NCI-H1092 treated with DMSO at 0.1 percent for 48 hours (cell line): Measurements from ENCODE around the gene PER1.
A peak's percentile ranks its signal among the peaks of the same experiment; 100 is the strongest.

Experiments used
- DNase-seq: peaks from one replicate; lab custom pipeline; 2025; lab: John Stamatoyannopoulos, UW

The PER1 gene, protein sequence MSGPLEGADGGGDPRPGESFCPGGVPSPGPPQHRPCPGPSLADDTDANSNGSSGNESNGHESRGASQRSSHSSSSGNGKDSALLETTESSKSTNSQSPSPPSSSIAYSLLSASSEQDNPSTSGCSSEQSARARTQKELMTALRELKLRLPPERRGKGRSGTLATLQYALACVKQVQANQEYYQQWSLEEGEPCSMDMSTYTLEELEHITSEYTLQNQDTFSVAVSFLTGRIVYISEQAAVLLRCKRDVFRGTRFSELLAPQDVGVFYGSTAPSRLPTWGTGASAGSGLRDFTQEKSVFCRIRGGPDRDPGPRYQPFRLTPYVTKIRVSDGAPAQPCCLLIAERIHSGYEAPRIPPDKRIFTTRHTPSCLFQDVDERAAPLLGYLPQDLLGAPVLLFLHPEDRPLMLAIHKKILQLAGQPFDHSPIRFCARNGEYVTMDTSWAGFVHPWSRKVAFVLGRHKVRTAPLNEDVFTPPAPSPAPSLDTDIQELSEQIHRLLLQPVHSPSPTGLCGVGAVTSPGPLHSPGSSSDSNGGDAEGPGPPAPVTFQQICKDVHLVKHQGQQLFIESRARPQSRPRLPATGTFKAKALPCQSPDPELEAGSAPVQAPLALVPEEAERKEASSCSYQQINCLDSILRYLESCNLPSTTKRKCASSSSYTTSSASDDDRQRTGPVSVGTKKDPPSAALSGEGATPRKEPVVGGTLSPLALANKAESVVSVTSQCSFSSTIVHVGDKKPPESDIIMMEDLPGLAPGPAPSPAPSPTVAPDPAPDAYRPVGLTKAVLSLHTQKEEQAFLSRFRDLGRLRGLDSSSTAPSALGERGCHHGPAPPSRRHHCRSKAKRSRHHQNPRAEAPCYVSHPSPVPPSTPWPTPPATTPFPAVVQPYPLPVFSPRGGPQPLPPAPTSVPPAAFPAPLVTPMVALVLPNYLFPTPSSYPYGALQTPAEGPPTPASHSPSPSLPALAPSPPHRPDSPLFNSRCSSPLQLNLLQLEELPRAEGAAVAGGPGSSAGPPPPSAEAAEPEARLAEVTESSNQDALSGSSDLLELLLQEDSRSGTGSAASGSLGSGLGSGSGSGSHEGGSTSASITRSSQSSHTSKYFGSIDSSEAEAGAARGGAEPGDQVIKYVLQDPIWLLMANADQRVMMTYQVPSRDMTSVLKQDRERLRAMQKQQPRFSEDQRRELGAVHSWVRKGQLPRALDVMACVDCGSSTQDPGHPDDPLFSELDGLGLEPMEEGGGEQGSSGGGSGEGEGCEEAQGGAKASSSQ (N-terminal part only)

DNA sequence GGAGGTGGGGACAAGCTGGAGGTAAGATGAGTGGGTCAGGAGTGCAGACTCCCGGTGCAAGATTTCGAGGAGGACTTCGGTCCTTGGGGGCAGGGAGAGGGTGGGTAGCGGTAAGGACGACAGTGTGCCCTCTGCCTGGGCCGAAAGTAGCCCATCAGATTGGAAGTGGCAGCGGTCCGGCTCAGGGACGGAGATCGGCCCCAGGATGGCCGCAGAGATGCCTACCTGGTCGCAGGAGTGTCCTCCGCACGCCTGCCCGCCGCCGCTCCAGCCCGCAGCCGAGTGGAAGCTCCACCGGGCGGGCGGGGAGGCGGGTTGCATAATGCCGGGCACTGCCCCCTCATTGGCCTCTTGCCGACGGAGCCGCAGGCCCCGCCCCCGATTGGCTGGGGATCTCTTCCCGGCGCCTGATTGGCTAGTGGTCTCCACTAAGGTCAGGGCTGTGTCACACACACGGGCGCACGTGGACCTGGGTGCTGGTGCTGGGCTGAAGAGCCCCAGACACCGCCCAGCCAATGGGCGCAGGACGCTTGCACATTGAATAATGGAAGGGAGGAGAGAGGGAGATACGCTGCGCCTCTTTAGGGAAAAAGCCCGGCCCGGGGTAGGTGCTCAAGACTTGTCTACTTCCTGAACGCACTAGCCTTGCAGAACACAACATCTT lies at the start of gene PER1:
Gene PER1 (minus strand): TSS at position 293 of the 664 bp plus-strand sequence. CDS start 1,698 bp downstream, outside the sequence.
- DNase-seq = peak; percentile 82

DNA sequence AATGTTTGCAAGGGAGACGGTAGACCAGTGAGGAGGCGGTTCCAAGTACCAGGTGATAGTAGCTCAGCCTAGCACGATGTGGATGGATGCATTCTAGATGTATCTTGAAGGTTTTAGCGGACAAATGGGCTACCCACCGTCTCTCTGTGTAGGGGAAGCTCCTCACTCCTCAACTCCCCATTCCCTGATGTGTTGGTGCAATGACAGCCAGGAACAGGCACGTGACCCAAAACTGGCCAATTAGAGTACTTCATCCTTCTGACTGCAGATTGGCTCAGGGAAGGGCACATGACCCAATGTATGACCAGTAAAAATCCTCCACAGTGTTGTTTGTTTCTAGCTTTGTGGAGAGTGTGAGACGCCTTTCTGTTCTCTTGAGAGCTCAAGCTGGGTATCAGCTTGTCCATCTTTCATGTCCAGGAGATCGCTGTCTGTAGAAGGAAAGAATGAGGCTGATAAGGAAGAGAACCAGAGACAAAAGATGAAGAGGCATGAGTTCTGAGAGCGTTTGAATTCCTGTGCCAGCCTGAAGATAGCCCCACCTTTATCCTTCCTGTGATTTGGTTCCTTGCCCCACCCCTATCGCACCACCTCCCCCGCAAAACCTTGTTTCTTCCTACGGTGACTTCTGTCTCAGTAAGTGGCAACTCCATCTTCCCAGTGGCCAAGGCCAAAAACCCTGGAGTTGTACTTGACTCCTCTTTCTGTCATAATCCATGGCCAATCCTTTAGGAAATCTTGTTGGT lies 40.0 kb upstream of the PER1 start:
- peak; percentile 18 for DNase-seq

DNA sequence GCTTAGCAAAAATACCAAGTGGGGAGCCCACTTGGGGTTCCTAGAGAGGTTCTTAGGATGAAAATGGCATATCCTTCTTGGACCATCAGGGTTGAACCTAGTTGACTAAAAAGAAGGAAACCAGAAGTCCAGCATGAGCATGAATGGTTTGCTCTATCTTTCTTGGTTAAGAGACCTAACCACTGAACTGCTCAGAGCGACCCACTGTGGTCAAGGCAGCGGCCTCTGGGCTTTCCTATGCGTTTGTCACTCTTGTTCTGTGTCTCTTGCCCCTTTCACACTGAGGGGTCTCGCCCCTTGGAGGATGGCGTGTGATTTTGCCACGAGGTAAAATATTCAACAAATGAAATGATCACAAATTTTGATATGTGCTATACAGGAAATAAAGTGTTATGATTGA lies 38.3 kb upstream of the PER1 start:
- DNase-seq = no peak

DNA sequence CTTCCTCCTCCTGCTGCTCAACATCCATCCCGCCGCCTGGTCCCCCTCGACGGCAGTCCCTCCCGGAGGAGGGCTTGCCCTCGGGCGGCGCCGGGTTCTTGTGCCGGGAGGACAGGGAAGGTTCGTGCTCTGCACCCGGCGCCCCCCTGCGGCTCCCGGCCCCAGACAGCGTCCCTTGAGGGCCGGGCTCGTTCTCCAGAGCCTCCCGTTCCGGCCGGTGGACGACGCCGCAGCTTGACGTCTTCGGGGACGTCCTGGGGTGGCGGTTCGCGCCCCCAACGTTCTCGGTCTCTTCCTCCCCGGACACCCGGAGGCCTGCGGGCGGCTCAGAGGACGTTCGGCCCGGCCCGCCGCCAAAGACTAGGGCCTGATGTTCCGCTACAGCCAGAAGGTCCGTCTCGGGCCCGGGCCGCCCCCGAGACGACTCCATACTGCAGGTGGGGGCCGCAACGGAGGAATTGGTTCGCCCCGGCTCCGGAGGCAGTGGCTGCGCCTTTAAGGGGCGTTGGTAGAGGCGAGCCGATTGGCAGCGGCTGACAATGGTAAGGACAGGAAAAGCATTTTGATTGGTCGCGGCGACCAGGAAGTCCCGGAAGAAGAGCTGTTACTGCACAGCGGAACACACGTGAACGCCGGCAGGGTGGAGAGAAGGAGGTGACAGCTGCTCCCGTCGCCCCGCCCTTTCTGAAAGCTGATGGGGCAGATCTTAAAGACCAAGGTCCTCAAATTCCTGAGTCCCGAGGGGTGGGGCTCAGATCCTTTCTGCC lies 37.7 kb upstream of the PER1 start, which contains the start of gene BORCS6:
Gene BORCS6 (minus strand): TSS at position 470 of the 767 bp plus-strand sequence. CDS start 40 bp downstream, at position 430.
- DNase-seq = peak; percentile 95

DNA sequence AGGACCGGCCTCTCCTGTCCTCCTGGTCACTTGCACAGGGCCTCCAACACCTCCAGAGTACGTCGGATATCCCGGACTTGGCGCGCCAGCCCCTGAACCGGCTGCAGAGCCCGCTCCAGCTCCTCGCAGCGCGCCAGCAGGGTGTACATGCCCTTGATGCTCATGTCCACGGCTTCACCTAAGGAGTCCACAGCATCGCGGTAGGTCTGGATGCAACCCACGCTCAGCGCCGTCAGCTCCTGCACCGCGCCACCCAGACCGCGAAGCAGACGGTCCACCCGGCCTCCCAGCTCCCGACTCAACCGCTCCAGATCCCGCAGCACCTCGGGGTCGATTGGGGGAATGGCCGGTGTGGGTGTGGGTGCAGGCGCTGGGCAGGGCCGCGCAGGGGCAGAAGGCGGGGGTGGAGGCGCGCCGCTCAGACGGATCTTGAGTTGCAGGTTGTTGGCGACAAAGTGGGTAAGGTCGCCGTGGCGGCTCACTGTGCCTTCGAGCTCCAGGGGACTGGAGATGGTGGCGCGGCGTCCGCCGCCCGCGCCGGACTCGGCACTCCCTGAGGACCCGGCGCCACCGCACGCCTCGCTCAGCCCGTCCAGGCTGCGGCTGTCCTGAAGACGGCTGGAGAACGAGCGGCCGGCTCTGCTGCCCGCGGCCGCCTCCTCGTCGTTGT lies 37.0 kb upstream of the PER1 start:
- DNase-seq = no peak

DNA sequence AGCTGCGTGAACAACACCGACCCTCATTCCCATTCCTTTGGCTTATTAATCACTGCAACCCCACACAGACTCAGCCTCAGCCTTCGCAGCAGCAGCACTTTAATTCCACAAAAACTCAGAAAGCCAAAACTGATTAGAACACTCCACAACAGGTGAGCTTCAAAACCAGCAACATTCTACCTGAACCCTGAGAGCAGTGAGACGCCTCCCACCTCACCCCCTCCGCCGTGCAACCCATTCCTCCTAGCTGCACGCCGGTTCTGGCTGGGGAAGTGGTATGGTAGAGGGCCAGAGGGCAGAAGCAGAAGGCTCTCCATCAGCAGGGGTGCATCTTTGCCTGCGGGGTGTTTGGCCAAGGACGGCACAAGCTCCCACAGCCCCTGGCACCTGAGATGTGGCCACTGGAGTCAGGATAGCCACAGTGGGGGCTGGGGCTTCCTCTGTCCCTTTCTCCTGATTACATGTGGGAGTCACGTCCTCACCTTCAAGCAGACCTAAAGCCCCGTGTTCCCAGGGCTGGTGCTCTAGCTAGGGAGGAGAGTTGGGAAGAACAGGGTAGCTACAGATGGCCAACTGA lies 36.1 kb upstream of the PER1 start:
- no peak for DNase-seq

DNA sequence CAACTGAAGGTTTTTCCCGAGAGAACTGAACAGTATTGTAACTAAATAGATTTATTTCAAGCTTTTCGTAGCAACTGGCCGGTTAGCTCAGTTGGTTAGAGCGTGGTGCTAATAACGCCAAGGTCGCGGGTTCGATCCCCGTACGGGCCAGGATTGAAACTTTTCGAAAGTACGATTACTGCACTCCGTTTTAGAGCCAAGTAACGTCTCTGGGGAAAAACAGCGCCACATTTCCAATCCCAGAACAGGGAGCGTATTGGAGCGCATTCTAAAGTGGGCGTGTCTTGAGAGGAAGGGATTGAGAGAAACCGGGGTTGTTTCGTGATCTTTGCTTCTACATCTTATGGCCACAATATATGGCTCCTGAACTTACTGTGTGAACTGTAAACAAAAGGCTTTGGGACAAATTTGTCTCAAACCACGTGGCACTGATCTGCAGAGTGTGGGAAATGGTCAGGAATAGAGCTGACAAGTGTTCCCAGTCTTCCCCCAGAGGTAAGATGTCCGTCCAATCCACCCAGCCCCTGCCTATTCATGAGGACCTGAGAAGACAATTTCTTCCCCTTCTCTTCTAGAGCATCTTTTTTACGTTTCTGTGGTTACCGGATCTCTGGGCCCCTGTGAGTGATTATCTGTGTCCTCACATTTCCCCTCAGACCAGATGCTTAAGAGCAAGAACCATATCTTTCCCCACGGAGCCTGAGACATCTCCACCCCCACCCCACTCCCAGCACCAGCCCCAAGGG lies 35.5 kb upstream of the PER1 start:
- DNase-seq = peak; percentile 95

DNA sequence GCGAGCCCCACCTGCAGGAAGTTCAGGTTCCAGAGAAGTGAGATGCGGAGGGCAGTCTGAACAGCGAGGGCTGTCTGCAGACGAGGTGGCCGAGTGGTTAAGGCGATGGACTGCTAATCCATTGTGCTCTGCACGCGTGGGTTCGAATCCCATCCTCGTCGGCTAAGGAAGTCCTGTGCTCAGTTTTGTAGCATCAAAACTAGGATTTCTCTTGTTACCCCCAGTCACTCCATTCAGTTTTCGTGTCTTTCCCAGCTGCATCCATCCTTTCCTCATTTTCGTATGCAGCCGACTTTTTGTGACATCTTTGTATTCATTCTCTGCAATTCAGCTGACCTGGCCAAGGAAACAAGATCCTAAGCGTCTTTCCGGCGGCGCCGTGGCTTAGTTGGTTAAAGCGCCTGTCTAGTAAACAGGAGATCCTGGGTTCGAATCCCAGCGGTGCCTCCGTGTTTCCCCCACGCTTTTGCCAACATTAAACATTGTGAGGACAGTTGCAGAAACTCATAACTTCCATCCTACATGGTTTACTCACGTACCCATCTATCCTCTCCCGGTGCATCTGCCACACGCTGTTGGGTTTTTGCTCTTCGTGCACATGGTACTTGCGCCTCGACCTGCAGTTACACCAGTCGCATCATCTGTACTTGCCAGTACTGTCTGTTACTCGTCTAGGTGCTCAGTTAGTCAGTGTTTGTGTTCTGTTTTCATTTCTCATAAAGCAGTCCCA lies 34.7 kb upstream of the PER1 start:
- DNase-seq = peak; percentile 89

DNA sequence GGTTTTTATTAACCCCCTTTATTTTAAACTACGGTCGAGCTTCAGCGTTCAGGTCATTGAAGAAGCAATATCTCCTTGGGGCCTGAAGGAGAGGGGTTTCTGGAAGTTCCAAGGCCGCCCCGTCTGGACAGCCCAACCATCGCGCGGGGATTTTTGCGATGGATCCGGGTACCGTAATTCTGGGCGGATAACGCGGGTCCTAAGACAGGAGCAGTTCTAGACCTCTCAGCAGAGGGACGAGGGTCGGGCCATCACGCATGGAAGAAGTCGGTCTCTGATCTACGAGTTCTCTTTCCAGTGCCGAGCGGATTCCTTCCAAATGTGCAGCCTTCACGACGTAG lies 34.2 kb upstream of the PER1 start:
- no peak for DNase-seq

DNA sequence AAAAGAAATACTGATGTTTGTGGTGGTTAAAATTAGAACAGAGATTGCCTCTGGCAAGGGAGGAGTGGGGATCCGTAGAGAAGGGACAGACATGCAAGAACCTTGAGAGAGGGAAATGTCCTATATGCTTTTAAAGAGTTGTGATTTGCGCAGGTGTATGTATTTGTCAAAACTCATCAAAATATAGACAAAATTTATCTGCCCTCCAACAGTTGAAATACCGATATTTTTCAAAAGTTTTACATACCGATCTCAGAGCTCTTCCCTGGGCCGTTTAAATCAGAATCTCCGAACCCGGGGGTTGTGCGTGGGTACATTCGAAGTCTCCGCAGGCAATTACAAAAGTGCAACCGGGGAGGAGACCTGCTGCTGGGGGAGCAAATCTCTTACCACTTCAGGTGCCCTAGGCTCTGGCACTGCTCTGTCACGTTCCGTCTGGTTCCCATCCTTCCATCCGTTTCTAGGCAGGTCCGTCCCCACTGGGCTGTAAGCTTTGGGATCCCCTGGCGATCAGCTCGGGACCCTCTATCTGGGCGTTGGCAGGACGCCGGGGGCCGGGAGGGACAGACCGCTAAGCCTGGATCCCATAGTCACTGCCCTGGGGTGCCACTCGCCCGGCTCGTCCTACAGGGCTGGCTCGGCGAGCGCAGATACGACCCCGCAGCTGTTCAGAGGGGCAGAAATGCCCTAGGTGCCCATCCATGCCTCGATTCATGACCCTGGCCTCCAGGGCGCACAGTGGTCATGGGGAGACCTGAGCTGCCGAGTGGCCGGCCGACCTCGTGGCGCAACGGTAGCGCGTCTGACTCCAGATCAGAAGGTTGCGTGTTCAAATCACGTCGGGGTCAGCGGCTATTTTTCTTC lies 33.6 kb upstream of the PER1 start:
- peak; percentile 68 for DNase-seq

DNA sequence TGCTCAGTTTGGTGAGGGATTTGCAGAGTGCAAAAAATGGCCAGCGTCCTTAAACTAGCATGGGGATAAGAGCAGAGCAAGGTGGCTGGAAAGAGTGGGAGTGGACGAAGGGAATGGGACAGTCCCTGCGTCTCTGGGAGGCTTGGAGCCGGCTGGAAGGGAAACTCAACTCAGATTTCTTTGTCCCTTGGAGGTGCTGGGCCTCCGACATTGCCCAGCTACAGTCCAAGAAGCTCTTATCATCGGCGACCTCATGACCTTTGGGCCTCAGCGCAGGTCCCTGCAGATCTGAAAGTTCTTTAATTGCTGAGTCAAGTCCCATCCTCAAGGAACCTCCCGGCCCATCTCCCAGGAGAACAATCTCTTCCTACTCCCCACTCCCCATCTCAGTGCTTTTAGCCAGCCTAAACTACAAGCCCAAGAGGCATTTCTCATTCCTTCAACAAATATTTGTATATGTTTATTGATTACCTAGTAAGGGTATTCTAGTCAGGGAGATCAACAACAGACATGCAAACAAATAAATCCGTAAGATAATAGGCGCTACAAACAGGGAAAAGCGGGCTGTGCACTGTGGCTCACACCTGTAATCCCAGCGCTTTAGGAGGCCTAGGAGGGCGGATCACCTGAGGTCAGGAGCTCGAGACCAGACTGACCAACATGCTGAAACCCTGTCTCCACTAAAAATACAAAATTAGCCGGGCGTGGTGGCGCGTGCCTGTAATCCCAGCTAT lies 25.0 kb upstream of the PER1 start:
- DNase-seq = no peak

DNA sequence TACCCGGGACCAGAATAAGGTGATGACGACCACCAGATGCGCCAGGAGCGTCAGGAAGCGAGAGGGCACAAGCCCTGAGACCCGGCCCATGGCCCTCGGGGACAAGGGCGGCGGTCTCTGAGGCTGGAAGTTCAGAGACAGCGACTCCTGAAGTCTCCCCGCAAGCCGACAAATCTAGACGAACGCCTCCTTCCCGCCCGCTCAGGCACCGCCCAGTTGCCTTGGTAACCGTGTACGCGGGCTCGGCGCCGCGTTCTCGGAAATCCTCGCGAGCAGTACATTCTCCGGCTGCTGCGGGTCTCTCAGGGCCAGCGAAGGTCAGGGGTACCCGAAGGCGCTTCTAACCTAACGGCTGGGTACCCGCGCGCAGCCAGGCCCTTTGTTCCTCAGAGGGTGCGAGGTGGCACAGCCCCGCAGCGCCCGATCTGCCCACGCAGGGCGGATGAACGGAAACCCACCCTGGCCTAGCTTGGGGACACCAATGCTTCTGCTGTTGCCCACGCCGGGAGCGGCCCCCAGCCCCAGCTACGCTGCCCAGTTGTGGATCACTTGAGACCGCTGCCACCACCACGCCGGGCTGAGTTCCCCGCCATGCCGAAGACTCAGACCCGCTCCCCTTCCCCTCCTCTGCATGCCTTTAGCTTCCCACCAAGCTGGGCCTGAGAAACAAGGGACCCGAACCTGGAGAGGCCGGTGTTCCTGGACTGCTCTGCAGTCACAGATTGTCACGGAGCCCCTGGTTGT lies 24.2 kb upstream of the PER1 start, which contains the start of gene TMEM107:
Gene TMEM107 (minus strand): TSS at position 184 of the 744 bp plus-strand sequence. CDS start 94 bp downstream, at position 90.
- peak; percentile 73 for DNase-seq

DNA sequence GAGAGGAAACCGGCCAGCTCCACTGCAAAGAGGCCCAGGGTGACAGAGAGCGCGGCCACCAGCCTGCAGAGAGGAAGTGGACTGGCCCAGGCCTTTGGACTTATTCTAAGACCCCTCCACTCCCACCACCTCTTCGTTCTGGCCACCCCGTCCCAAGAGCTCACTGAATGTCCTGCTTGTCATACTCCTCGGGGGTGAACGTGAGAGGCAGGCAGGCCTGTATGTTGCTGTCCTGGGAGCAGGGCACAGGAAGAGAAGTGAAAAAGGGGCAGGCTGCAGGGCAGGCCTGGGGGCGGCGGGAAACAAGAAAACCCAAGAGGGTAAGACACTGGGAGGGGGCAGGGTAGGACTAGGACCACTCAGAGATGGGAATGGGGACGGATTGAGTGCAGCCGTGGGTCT lies 23.6 kb upstream of the PER1 start:
- no peak for DNase-seq

DNA sequence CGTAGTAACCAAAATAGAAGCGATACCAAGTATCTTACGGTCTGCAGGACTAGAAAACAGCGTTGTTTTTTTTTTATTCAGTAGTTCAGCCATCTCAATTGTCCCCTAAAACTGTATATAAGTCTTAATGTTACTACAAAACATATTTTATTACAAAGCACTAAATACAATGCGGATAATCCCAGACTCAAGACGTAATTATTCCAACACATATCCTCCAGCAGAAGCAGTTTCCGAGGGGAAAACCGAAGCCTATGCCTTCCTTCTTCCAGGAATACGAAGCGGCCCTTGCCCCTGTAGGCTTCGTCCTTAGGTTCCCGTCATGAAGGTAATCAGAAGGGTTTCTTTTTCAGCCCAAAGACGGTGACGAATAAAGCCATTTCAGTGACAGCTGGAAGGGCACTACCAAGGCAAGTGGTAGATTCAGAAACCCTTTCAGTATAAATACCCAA lies 21.7 kb upstream of the PER1 start:
- no peak for DNase-seq
